ENCODE data around the gene BRD4. TPM values are rescaled to one million over a fixed set of nuclear protein-coding genes. Genes with fewer than 3 reads are reported as not detected.
"Not testable (repeated sequence)": the region's sequence is repeated elsewhere in the genome, so short reads cannot be mapped to it uniquely, and the experiment has no call there.

The BRD4 gene
- total and polyA plus RNA-seq, 2 donors from 2014 or later: 14.3 to 107 TPM

GRCh38 chr19:15337202-15337601 lies 4.9 kb upstream of the BRD4 start:
- DNase-seq (peak in 1 of 5 donors; percentile 9), FAIRE-seq (no peak)
- Histone ChIP-seq H3K9ac (ENCODE audit: low read length in 3 of 3) (no peak overlapping the region), H3K27ac (ENCODE audit: low read depth in 2 of 2, low read length in 2 of 2) (no peak overlapping the region), H3K4me3 (ENCODE audit: low read length in 3 of 3) (no peak overlapping the region), H3K9me3 (ENCODE audit: control insufficient read depth in 2 of 3, insufficient read depth in 1 of 3, low read length in 3 of 3) (no peaks in the 10 kb centered on the region), H3K27me3 (ENCODE audit: control insufficient read depth, insufficient read depth, low read length) (no peaks in the 10 kb centered on the region), H3K36me3 (ENCODE audit: control insufficient read depth in 2 of 3, insufficient read depth in 3 of 3, low read length in 3 of 3) (no peaks in the 10 kb centered on the region), H3K4me1 (ENCODE audit: control insufficient read depth in 2 of 3, insufficient read depth in 2 of 3, low read depth in 1 of 3, low read length in 3 of 3) (peaks cover 0 to 5% (median 0%) of the 10 kb centered on the region in 3 donors)
- no peak for TF ChIP-seq CTCF (IDR thresholded peaks at IDR 0.05; ENCODE audit: borderline replicate concordance, extremely low read depth, insufficient read depth)
- intact Hi-C loops (cut with DNase I): loop anchor here (10.0 kb wide), 1 partner anchor 72 kb away; no protein-coding TSS in a partner anchor

GRCh38 chr19:15335992-15336391 lies 3.7 kb upstream of the BRD4 start:
- H3K27ac ChIP-seq (ENCODE audit: low read depth in 2 of 2, low read length in 2 of 2); H3K27me3 ChIP-seq (ENCODE audit: control insufficient read depth, insufficient read depth, low read length); H3K9ac ChIP-seq (ENCODE audit: low read length in 3 of 3); H3K4me3 ChIP-seq (ENCODE audit: low read length in 3 of 3); FAIRE-seq; H3K9me3 ChIP-seq (ENCODE audit: control insufficient read depth in 2 of 3, insufficient read depth in 1 of 3, low read length in 3 of 3); H3K4me1 ChIP-seq (ENCODE audit: control insufficient read depth in 2 of 3, insufficient read depth in 2 of 3, low read depth in 1 of 3, low read length in 3 of 3); H3K36me3 ChIP-seq (ENCODE audit: control insufficient read depth in 2 of 3, insufficient read depth in 3 of 3, low read length in 3 of 3): not testable (repeated sequence)
- DNase-seq: peak in 1 of 5 donors; percentile 12
- intact Hi-C loops (cut with DNase I): loop anchor here (10.0 kb wide), 1 partner anchor 71 kb away; no protein-coding TSS in a partner anchor

GRCh38 chr19:15331419-15332310 lies 674 bp downstream of the BRD4 start:
- intact Hi-C loops (cut with DNase I): loop anchor here (10.0 kb wide), 1 partner anchor 67 kb away; no protein-coding TSS in a partner anchor
- peak overlapping the region; percentile 94 to 95 for H3K27ac ChIP-seq (ENCODE audit: low read depth in 2 of 2, low read length in 2 of 2)
- no peaks in the 10 kb centered on the region for H3K27me3 ChIP-seq (ENCODE audit: control insufficient read depth, insufficient read depth, low read length)
- H3K4me1 ChIP-seq (ENCODE audit: control insufficient read depth in 2 of 3, insufficient read depth in 2 of 3, low read depth in 1 of 3, low read length in 3 of 3): peaks cover 0 to 25% (median 19%) of the 10 kb centered on the region in 3 donors
- no peaks in the 10 kb centered on the region for H3K36me3 ChIP-seq (ENCODE audit: control insufficient read depth in 2 of 3, insufficient read depth in 3 of 3, low read length in 3 of 3)
- TF ChIP-seq CTCF (IDR thresholded peaks at IDR 0.05; ENCODE audit: borderline replicate concordance, extremely low read depth, insufficient read depth): no peak
- DNase-seq (peak; percentile 37 to 86 (median 69)), FAIRE-seq (no peak)
- H3K9ac ChIP-seq (ENCODE audit: low read length in 3 of 3): peak overlapping the region; percentile 64 to 94 (median 90)
- H3K4me3 ChIP-seq (ENCODE audit: low read length in 3 of 3): peak overlapping the region; percentile 85 to 95 (median 92)
- H3K9me3 ChIP-seq (ENCODE audit: control insufficient read depth in 2 of 3, insufficient read depth in 1 of 3, low read length in 3 of 3): no peaks in the 10 kb centered on the region

- no peaks in the 10 kb centered on the region for H3K9me3 ChIP-seq (ENCODE audit: control insufficient read depth in 2 of 3, insufficient read depth in 1 of 3, low read length in 3 of 3)
- no peaks in the 10 kb centered on the region for H3K27me3 ChIP-seq (ENCODE audit: control insufficient read depth, insufficient read depth, low read length)
- peaks cover 0 to 25% (median 21%) of the 10 kb centered on the region in 3 donors for H3K4me1 ChIP-seq (ENCODE audit: control insufficient read depth in 2 of 3, insufficient read depth in 2 of 3, low read depth in 1 of 3, low read length in 3 of 3)
- H3K27ac ChIP-seq (ENCODE audit: low read depth in 2 of 2, low read length in 2 of 2): peak overlapping the region; percentile 94 to 95
- no peaks in the 10 kb centered on the region for H3K36me3 ChIP-seq (ENCODE audit: control insufficient read depth in 2 of 3, insufficient read depth in 3 of 3, low read length in 3 of 3)
- FAIRE-seq: no peak
- peak overlapping the region; percentile 85 to 95 (median 92) for H3K4me3 ChIP-seq (ENCODE audit: low read length in 3 of 3)
- peak overlapping the region; percentile 64 to 94 (median 90) for H3K9ac ChIP-seq (ENCODE audit: low read length in 3 of 3)
- intact Hi-C loops (cut with DNase I): loop anchor here (10.0 kb wide), 1 partner anchor 66 kb away; no protein-coding TSS in a partner anchor
- no peak for TF ChIP-seq CTCF (IDR thresholded peaks at IDR 0.05; ENCODE audit: borderline replicate concordance, extremely low read depth, insufficient read depth)
- peak in 2 of 5 donors; percentile 43 to 65 for DNase-seq
These were observed 1.4 kb downstream of the BRD4 start for GRCh38 chr19:15330801-15331418.

All from kidney (tissue), 14 donors.